HG03378 (cell line): ENCODE results near the gene MYO15B.

Experiments
- ATAC-seq: cut with Tn5 transposase; IDR thresholded peaks from one replicate; pipeline ENCODE4 v1.9.1; 2021; ENCODE audit warnings: mild to moderate bottlenecking, moderate library complexity; ENCODE audit not compliant: unreplicated experiment

The MYO15B gene

DNA sequence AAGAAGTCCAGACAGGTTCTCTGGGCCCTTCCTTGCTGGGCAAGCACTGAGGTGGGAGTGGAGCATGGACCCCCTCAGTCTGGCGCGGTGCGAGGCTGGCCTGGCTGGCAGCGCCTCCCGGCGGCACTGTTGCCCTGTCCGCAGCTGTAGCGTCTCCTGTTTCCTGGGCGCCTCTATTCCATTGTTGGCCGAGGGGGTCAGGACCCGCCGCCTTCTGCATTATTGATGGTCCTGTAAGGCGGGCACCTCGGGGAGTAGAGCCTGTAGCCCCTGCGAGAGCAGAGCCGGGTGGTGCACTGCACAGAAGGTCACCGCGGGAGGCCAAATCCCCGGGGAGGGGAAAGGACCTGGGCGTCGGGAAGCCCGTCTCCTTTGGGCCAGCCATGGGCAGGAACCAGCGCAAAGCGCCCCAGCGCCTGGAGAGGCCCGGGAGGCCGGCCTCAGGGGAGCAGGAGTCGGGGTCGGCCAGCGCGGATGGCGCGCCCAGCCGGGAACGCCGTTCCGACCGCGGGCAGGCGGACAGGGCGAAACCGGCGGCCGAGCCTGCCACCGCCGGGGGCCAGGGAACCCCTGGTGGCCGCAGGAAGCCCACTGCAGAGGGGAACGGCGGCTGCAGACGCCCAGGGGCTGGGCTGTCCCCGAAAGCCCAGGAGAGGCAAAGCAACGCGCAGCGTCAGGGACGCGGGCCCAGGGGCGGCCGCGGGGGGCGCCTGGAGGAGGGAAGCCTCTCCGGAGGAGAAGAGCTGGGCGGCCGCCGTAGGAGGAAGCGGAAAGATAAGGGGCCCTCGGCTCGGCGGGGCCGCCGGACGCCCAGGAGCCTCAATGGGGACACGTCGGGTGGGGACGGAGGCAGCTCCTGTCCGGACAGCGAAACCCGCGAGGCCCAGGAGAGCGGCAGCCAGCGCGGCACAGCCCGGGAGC is at the start of gene MYO15B:
MYO15B (plus strand) TSS at position 126 of the 921 bp plus-strand sequence; CDS start at position 384, 258 bp downstream.
- no peak for ATAC-seq

- ATAC-seq: no peak
These were observed 47.5 kb upstream of the MYO15B start for GRCh38 chr17:75539967-75540729.

DNA sequence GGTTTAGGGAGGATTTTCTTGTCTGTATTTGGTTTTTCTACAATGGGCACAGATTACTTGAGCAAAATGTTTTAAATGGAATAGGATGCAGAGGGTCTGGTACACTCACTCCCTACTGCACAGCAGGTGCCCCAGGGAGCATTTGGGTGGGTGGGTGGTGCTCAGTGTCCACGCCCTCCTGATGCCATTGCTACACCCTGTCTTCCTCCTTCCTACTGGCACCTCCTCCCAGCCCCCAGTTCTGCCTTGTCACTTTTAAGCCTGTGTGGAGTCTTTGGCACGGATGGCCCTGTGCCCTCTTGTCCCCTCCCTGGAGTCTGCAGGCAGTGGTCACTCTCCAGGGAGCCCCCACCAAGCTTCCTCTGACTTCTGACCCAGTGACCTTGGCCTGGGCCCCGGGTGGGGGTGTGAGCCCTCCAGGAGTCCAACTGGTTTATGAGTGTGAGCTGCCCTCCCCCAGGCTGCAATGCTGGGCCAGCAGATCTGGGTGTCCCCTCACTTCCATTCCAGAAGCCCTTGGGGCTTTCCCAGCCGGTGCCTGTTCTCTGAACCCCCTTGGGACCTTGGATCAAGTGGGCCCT is 46.6 kb upstream of the MYO15B start:
- no peak for ATAC-seq

- no peak for ATAC-seq
These were observed 45.4 kb upstream of the MYO15B start for GRCh38 chr17:75542229-75542628.

GRCh38 chr17:75542728-75543336 is 44.8 kb upstream of the MYO15B start:
- ATAC-seq: no peak

GRCh38 chr17:75544250-75544649 is 43.4 kb upstream of the MYO15B start:
- no peak for ATAC-seq

DNA sequence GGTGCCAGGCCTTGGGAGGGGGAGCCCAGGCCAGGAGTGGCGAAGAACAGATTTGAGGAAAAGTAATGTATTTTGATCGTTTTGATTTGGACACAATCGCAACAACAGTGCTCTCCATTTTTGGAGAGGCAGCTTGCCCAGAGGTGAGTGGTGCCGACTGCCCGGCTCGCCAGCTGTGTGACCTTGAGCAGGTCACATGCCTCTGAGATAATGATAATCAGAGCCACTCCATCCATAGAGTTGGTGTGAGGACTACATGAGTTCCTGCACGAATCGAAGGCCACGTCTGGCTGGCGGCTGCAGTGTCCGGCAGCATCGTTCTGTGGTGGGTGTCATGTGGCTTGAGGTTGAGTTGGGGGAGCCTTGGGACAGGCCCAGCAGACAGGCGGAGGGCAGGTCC is 41.4 kb upstream of the MYO15B start:
- ATAC-seq: no peak

- no peak for ATAC-seq
These were observed 40.5 kb upstream of the MYO15B start for GRCh38 chr17:75547091-75547490.

DNA sequence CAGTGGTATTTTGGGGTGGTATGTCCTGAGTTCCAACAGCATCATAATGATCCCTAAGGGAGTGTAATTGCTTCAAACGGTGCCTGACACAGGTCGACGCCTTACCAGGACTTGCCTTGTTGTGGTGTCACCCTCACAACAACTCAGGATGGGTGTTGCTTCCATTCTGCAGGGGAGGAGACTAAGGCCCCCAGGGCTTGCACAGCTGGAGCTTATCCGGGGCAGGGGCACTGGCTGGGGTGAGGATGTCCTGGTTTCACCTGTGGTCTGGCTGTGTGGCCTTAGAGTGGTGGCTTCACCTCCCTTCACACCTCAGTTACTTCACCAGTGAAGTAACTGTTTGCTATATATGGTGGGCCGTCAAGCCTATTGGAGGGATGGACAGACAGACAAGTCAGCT is 38.8 kb upstream of the MYO15B start:
- ATAC-seq: no peak

- no peak for ATAC-seq
These were observed 38.1 kb upstream of the MYO15B start for GRCh38 chr17:75549246-75550138.

- ATAC-seq: no peak
These were observed 37.5 kb upstream of the MYO15B start for GRCh38 chr17:75550139-75550465.

- no peak for ATAC-seq
These were observed 36.3 kb upstream of the MYO15B start for GRCh38 chr17:75551266-75551665.

GRCh38 chr17:75552425-75553294 is 34.9 kb upstream of the MYO15B start:
- ATAC-seq: no peak

DNA sequence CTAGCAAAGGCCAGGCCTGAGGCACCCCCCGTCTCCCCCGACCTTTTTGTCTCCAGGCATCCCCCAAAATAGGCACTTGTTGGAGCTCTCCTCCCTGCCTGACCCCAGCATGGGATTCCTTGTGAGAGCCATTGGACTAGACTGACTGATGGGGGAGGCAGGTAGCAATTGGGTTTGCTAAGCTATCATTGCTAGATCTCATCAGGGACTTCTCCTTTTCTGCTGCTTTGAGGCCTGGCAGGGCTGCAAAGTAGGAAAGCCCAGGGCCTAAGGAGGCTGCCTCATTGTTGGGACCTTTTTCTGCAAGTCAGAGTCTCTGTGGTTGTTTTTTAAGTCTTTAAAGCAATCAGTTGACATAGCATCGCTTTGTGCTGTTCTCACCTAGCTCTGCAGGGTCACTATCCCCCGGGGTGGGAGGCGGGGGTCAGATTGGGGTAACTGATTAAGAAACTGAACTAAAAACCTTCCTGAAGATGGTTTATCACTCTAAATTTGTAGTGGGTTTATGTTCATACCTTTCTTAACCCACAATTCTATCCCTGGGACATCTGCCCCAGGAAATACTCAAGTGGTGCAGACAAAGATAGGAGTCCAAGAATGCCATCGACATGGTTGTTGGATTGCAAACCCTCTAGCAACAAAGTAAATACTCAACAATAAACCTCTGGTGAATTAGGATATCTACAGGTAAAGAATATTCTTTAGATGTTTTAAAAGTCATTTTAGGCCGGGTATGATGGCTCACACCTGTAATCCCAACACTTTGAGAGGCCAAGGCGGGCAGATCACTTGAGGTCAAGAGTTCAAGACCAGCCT is 34.1 kb upstream of the MYO15B start:
- ATAC-seq: no peak

DNA sequence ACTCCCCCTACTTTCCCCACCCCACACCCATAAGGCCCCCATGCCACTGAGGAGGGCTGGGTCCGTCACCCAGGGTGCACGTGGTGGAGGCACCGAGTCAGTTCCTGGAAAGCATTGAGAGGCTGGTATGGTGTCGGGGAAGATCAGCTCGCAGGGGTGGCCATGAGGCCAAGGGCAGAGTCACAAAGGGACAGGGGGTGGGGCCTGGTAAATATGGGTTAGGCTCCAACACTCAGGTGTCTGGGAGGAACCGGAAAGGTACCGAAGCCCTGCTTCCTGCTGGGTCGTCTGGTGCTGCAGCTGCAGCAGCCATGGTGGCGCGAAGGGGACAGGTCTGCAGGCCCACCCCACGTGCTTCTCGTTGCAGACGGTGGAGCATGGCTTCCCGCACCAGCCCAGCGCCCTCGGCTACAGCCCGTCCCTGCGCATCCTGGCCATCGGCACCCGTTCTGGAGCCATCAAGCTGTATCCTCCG is 31.9 kb upstream of the MYO15B start:
- ATAC-seq: no peak

DNA sequence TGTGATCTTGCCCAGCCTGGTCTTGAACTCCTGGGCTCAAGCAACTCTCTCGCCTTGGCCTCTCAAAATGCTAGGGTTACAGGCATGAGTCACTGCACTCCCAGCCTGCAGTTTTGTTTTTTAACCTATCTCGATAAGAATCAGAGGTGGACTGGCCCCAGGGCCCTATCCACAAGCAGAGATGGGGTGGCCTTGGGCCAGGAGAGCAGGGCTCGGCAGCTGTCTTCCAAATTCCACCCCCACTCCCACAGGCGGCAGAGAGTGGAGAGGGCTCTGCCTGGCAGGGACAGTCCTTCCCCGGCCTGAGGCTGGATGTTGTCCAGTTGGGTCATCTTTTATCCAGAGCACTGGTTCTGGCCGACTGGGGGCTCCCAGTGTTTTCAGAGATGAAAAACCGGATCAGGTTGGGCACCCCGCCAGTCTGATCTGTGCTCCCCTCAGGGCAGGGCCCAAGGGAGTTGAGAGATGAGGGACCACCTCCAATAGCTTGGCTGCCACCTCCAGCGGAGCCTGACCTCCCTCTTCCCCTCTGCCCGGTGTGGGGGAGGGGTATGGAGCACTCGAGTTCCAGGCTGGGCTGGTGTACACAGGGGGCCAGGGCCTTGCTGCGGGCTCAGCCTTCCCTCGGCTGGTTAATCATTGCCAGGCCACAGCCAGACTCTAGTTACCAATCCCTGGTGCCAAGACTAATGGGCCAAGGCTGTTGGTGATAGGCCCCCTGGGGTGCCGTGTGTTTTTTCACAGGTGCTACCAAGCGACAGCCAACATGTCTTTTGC is 30.3 kb upstream of the MYO15B start:
- ATAC-seq: no peak

GRCh38 chr17:75557852-75558665 is 29.5 kb upstream of the MYO15B start:
- ATAC-seq: no peak
